Activated CD4-positive, alpha-beta memory T cell treated with anti-CD3 and anti-CD28 coated beads for 36 hours (primary cell): Measurements from ENCODE around the gene CCL25. TPM values are rescaled to one million over a fixed set of nuclear protein-coding genes. Genes with fewer than 3 reads are reported as not detected.

Experiments
- CTCF ChIA-PET: fragments of 350-600 bp; sonication (Branson Sonifier 250); formaldehyde crosslinking; loops from one replicate; lab custom pipeline; 2021; ENCODE audit warnings: antibody characterized with exemption, inconsistent platforms; lab: Charles Lee
- POLR2A ChIA-PET: fragments of 350-600 bp; sonication (Branson Sonifier 250); formaldehyde crosslinking; loops from one replicate; lab custom pipeline; 2021; ENCODE audit warnings: antibody characterized with exemption; lab: Charles Lee
- DNase-seq: peaks from one replicate; pipeline ENCODE4 v3.0.0-alpha.2; 2020
- H3K27ac Mint-ChIP-seq: one replicate; pipeline ENCODE4 v1.8.0; 2021; ENCODE audit warnings: mixed read lengths
- H3K27me3 Mint-ChIP-seq: one replicate; pipeline ENCODE4 v1.8.0; 2021; ENCODE audit warnings: mixed read lengths
- H3K36me3 Mint-ChIP-seq: one replicate; pipeline ENCODE4 v1.8.0; 2021; ENCODE audit warnings: mixed read lengths
- H3K4me1 Mint-ChIP-seq: one replicate; pipeline ENCODE4 v1.8.0; 2021; ENCODE audit warnings: low read depth, mixed read lengths
- H3K4me3 Mint-ChIP-seq: one replicate; pipeline ENCODE4 v1.8.0; 2021; ENCODE audit warnings: mild to moderate bottlenecking, mixed read lengths
- H3K9me3 Mint-ChIP-seq: one replicate; pipeline ENCODE4 v1.8.0; 2021; ENCODE audit warnings: mixed read lengths
- intact Hi-C: fragments of 100-400 bp; cut with micrococcal nuclease; formaldehyde crosslinking; loops from one replicate; pipeline ENCODE4 v1.15.1; 2023
- total RNA-seq, 2 experiments: library from RNA; stranded (reverse); gene quantifications; one replicate each; pipeline ENCODE4 v1.2.3, GENCODE V29; 2021

Gene CCL25
- total RNA-seq, 2 experiments from 2014 or later = not detected

- H3K4me3 Mint-ChIP-seq = no peak overlapping the region
Observed at GRCh38 chr19:8107301-8107903, 54.8 kb downstream of the CCL25 start.

GRCh38 chr19:8108560-8109445 lies 56.2 kb downstream of the CCL25 start:
- CTCF ChIA-PET = no interaction called here

More at GRCh38 chr19:8107301-8107903, 54.8 kb downstream of the CCL25 start:
- H3K27me3 Mint-ChIP-seq = peaks cover 15% of the 10 kb centered on the region
- DNase-seq = no peak
- H3K27ac Mint-ChIP-seq = no peak overlapping the region
- H3K36me3 Mint-ChIP-seq = no peaks in the 10 kb centered on the region
- no peaks in the 10 kb centered on the region for H3K4me1 Mint-ChIP-seq
- ChIA-PET POLR2A (no interaction called here), CTCF (no interaction called here)
- H3K9me3 Mint-ChIP-seq = no peaks in the 10 kb centered on the region
- intact Hi-C loops = no loop called here

GRCh38 chr19:8109455-8109854 lies 56.9 kb downstream of the CCL25 start:
- Mint-ChIP-seq H3K4me3 (no peak overlapping the region), H3K27me3 (peaks cover 12% of the 10 kb centered on the region), H3K9me3 (no peaks in the 10 kb centered on the region), H3K27ac (no peak overlapping the region), H3K36me3 (no peaks in the 10 kb centered on the region), H3K4me1 (no peaks in the 10 kb centered on the region)
- ChIA-PET POLR2A (no interaction called here), CTCF (interaction anchor here (0.6 kb wide), 1 partner anchor 41 kb away, joined by 3 read pairs; no protein-coding TSS in a partner anchor)
- intact Hi-C loops = no loop called here
- DNase-seq = no peak

More at GRCh38 chr19:8108560-8109445, 56.2 kb downstream of the CCL25 start:
- Mint-ChIP-seq H3K4me1 (no peaks in the 10 kb centered on the region), H3K27ac (no peak overlapping the region), H3K27me3 (peaks cover 12% of the 10 kb centered on the region), H3K4me3 (no peak overlapping the region), H3K36me3 (no peaks in the 10 kb centered on the region), H3K9me3 (no peaks in the 10 kb centered on the region)
- DNase-seq = no peak
- intact Hi-C loops = no loop called here
- POLR2A ChIA-PET = no interaction called here

GRCh38 chr19:8109890-8110662 lies 57.5 kb downstream of the CCL25 start:
- CTCF ChIA-PET = interaction anchor here (0.6 kb wide), 1 partner anchor 42 kb away, joined by 3 read pairs; no protein-coding TSS in a partner anchor
- Mint-ChIP-seq H3K36me3 (no peaks in the 10 kb centered on the region), H3K4me3 (no peak overlapping the region), H3K27me3 (peaks cover 12% of the 10 kb centered on the region), H3K4me1 (no peaks in the 10 kb centered on the region), H3K27ac (no peak overlapping the region), H3K9me3 (no peaks in the 10 kb centered on the region)
- DNase-seq = no peak
- POLR2A ChIA-PET = no interaction called here
- intact Hi-C loops = no loop called here

GRCh38 chr19:8110931-8111330 lies 58.4 kb downstream of the CCL25 start:
- CTCF ChIA-PET = no interaction called here
- no peak overlapping the region for H3K4me3 Mint-ChIP-seq
- intact Hi-C loops = no loop called here

GRCh38 chr19:8111376-8111775 lies 58.8 kb downstream of the CCL25 start:
- CTCF ChIA-PET = no interaction called here
- intact Hi-C loops = no loop called here
- no peaks in the 10 kb centered on the region for H3K36me3 Mint-ChIP-seq

More at GRCh38 chr19:8110931-8111330, 58.4 kb downstream of the CCL25 start:
- Mint-ChIP-seq H3K9me3 (no peaks in the 10 kb centered on the region), H3K4me1 (no peaks in the 10 kb centered on the region), H3K36me3 (no peaks in the 10 kb centered on the region), H3K27ac (no peak overlapping the region), H3K27me3 (peaks cover 8% of the 10 kb centered on the region)
- DNase-seq = no peak
- POLR2A ChIA-PET = no interaction called here

More at GRCh38 chr19:8111376-8111775, 58.8 kb downstream of the CCL25 start:
- Mint-ChIP-seq H3K27me3 (peaks cover 8% of the 10 kb centered on the region), H3K4me1 (no peaks in the 10 kb centered on the region), H3K4me3 (no peak overlapping the region), H3K27ac (no peak overlapping the region), H3K9me3 (no peaks in the 10 kb centered on the region)
- POLR2A ChIA-PET = no interaction called here
- DNase-seq = no peak

Other genes starting within 250 kb of the CCL25 start
- gene EVI5L, start 222.5 kb upstream of the CCL25 start, total RNA-seq = 1 to 10 TPM; 5.0 to 5.6 TPM
- gene PRR36, start 178.4 kb upstream of the CCL25 start, total RNA-seq = under 1 TPM; 0.14 to 0.19 TPM
- gene LRRC8E, start 164.2 kb upstream of the CCL25 start, total RNA-seq = not detected
- gene MAP2K7, start 148.9 kb upstream of the CCL25 start, total RNA-seq = 10 to 100 TPM; 29.1 to 30.1 TPM
- 1 to 10 TPM; 4.4 to 4.6 TPM for gene TGFBR3L, start 137.9 kb upstream of the CCL25 start, total RNA-seq
- gene SNAPC2, start 132.4 kb upstream of the CCL25 start, total RNA-seq = 10 to 100 TPM; 18.7 to 20.2 TPM
- gene CTXN1, start 126.6 kb upstream of the CCL25 start, total RNA-seq = under 1 TPM; 0.29 to 0.77 TPM
- gene TIMM44, start 109.1 kb upstream of the CCL25 start, total RNA-seq = 10 to 100 TPM; 66.5 to 68.5 TPM
- gene ELAVL1, start 47.1 kb upstream of the CCL25 start, total RNA-seq = 100 to 1,000 TPM; 143 to 145 TPM
- not detected for gene FBN3, start 96.8 kb downstream of the CCL25 start, total RNA-seq
- 10 to 100 TPM; 24.3 to 25.1 TPM for gene CERS4, start 156.6 kb downstream of the CCL25 start, total RNA-seq